ENCODE results near the gene FILIP1L. TPM values are rescaled to one million over a fixed set of nuclear protein-coding genes. Genes with fewer than 3 reads are reported as not detected.

FILIP1L gene
- total RNA-seq, 1 experiment from 2014 or later: 0.07 TPM

DNA sequence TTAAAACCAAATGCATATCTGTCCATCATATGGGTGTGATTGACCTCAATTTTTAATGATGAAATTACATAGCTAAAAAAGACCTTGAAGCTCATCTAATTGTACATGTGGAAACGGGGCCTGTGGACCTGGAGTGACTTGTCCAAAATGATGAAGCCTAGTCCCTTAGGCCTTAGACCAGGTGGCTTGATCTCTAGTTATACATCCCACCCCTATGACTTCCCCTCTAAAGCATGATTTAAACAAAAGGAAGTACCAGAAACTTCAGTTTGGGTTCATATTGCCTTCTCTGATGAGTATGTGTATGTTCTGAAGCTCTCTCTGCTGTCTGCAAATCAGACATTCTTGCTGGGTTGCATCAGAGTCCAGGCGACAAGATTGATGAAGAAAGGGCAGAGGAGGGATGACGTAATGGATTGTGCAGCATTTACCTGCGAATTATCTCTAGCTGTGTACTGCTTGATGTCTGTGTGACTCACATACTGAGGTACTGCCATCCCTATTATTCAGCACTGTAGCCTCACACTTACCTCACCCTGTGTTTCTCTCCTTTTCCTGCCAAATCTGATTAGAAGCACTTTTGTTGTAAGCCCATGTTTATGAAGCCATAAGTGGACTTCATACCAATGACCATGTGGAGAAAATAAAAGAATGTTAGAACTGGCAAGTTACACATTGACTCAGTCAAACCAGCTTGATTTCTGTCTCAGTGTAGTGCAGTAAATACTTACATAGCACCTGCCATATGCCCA, 111.5 kb downstream of the FILIP1L start:
- H3K27me3 ChIP-seq (ENCODE audit: insufficient read depth, low read length): no peaks in the 10 kb centered on the region
- no CpG with 5 or more reads among the region's 4 CpGs for WGBS (ENCODE audit: extremely low coverage, insufficient read length, low lambda C conversion rate)
- H3K23me2 ChIP-seq (ENCODE audit: insufficient read length, low read depth, low read length, poor library complexity, severe bottlenecking): no peaks in the 10 kb centered on the region
- no peak overlapping the region for H3K18ac ChIP-seq (ENCODE audit: insufficient read length, low read depth, low read length)
- H2BK12ac ChIP-seq (ENCODE audit: insufficient read length, low read depth, low read length): no peak overlapping the region
- H4K91ac ChIP-seq (ENCODE audit: insufficient read length, low read depth, low read length): no peak overlapping the region
- no peak overlapping the region for H3K4ac ChIP-seq (ENCODE audit: low read depth, low read length)
- H2AK5ac ChIP-seq (ENCODE audit: insufficient read length, low read length): no peak overlapping the region
- no peak overlapping the region for H3K23ac ChIP-seq (ENCODE audit: insufficient read length, low read depth, low read length)
- H3K79me1 ChIP-seq (ENCODE audit: insufficient read depth, low read depth, low read length, poor library complexity, severe bottlenecking): peaks cover 3% of the 10 kb centered on the region
- H4K8ac ChIP-seq (replicated peaks; ENCODE audit: insufficient read length, low read depth, low read length): no peak overlapping the region
- H3K4me1 Mint-ChIP-seq: peaks cover 13 to 20% of the 10 kb centered on the region in 2 experiments
- TF ChIP-seq, protein P1, sequence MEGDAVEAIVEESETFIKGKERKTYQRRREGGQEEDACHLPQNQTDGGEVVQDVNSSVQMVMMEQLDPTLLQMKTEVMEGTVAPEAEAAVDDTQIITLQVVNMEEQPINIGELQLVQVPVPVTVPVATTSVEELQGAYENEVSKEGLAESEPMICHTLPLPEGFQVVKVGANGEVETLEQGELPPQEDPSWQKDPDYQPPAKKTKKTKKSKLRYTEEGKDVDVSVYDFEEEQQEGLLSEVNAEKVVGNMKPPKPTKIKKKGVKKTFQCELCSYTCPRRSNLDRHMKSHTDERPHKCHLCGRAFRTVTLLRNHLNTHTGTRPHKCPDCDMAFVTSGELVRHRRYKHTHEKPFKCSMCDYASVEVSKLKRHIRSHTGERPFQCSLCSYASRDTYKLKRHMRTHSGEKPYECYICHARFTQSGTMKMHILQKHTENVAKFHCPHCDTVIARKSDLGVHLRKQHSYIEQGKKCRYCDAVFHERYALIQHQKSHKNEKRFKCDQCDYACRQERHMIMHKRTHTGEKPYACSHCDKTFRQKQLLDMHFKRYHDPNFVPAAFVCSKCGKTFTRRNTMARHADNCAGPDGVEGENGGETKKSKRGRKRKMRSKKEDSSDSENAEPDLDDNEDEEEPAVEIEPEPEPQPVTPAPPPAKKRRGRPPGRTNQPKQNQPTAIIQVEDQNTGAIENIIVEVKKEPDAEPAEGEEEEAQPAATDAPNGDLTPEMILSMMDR (conservative IDR thresholded peaks at IDR 0.05): no peak
- no peaks in the 10 kb centered on the region for H3K36me3 Mint-ChIP-seq (ENCODE audit: insufficient read depth in 1 of 3, low read depth in 3 of 3)
- DNase-seq: no peak
- no peak overlapping the region for H3T11ph ChIP-seq (ENCODE audit: low read length)
- H3K27ac Mint-ChIP-seq: peak overlapping the region in 2 of 3 experiments; percentile 31 to 68; a peak in 3 of 7 replicates
- H4K5ac ChIP-seq (ENCODE audit: insufficient read length, low read depth, low read length): peak overlapping the region; percentile 33
- no peak overlapping the region for H2AFZ ChIP-seq (ENCODE audit: low read length)
- H2BK15ac ChIP-seq (ENCODE audit: low read depth, low read length): no peak overlapping the region
- no peaks in the 10 kb centered on the region for H3K9me3 Mint-ChIP-seq
- H3K56ac ChIP-seq (ENCODE audit: insufficient read length, low read depth, low read length): no peak overlapping the region
- no peaks in the 10 kb centered on the region for H4K20me1 ChIP-seq (ENCODE audit: control insufficient read depth, insufficient read depth, insufficient read length)
- no peaks in the 10 kb centered on the region for H3K27me3 Mint-ChIP-seq (ENCODE audit: low read depth)
- H3K4me2 ChIP-seq (ENCODE audit: insufficient read depth, insufficient read length, low read length): no peak overlapping the region
- H3K4me1 ChIP-seq (ENCODE audit: insufficient read depth, low read length): peaks cover 4% of the 10 kb centered on the region
- H3K27ac ChIP-seq (ENCODE audit: insufficient read length, low read depth, low read length): no peak overlapping the region
- H3K79me2 ChIP-seq (ENCODE audit: insufficient read depth, low read length): no peaks in the 10 kb centered on the region
- no peak overlapping the region for H2BK20ac ChIP-seq (ENCODE audit: low read depth, low read length, poor library complexity, severe bottlenecking)
- no peak overlapping the region for H3K14ac ChIP-seq (ENCODE audit: insufficient read depth, low read length)
- H2BK120ac ChIP-seq (ENCODE audit: low read depth, low read length, poor library complexity, severe bottlenecking): no peak overlapping the region
- no peak overlapping the region for H3K9ac ChIP-seq (ENCODE audit: extremely low read depth, insufficient read length, low read length)
- H3K9me3 ChIP-seq (ENCODE audit: control insufficient read depth, low read depth, low read length): no peaks in the 10 kb centered on the region
- no peak overlapping the region for H3K4me3 Mint-ChIP-seq
- no peak overlapping the region for H2BK5ac ChIP-seq (ENCODE audit: insufficient read length, low read length)
